RWPE2 (cell line): ENCODE data around the gene ZFAND4.

ENCODE experiments used
- ATAC-seq: fragments of 200-7000 bp; cut with Tn5 transposase; 3 replicates; pipeline ENCODE4 v1.9.1; 2021; ENCODE audit warnings: low read depth
- DNase-seq: peaks from one replicate; pipeline ENCODE4 v3.0.0-alpha.2; 2020; ENCODE audit warnings: low spot score
- H3K27ac ChIP-seq: fragments of 450-650 bp; 2 replicates; pipeline ENCODE4 v1.5.1; 2017; ENCODE audit warnings: mild to moderate bottlenecking; ENCODE audit not compliant: poor library complexity, severe bottlenecking
- H3K27me3 ChIP-seq: fragments of 250-450 bp; sonication (Bioruptor Pico); 2 replicates; pipeline ENCODE4 v1.5.1; 2021; ENCODE audit warnings: mild to moderate bottlenecking, moderate library complexity; ENCODE audit not compliant: insufficient read depth, poor library complexity, severe bottlenecking
- H3K36me3 ChIP-seq: fragments of 250-450 bp; sonication (Bioruptor Pico); 2 replicates; pipeline ENCODE4 v1.5.1; 2020; ENCODE audit warnings: low read depth, mild to moderate bottlenecking, moderate library complexity
- H3K4me1 ChIP-seq: fragments of 250-450 bp; sonication (Bioruptor Pico); 2 replicates; pipeline ENCODE4 v1.5.1; 2021; ENCODE audit warnings: mild to moderate bottlenecking, moderate library complexity; ENCODE audit not compliant: insufficient read depth, poor library complexity, severe bottlenecking
- H3K4me3 ChIP-seq: fragments of 250-450 bp; sonication (Bioruptor Pico); 2 replicates; pipeline ENCODE4 v1.5.1; 2021; ENCODE audit warnings: mild to moderate bottlenecking, moderate library complexity; ENCODE audit not compliant: severe bottlenecking
- H3K9me3 ChIP-seq: fragments of 250-450 bp; sonication (Bioruptor Pico); 2 replicates; pipeline ENCODE4 v1.5.1; 2021; ENCODE audit warnings: mild to moderate bottlenecking, moderate library complexity; ENCODE audit not compliant: severe bottlenecking
- TF ChIP-seq, protein P1 (sequence below): fragments of 450-650 bp; IDR thresholded peaks from one replicate; pipeline ENCODE4 v1.5.1; 2017; ENCODE audit warnings: mild to moderate bottlenecking, moderate library complexity; ENCODE audit not compliant: poor library complexity, severe bottlenecking

The ZFAND4 gene

GRCh38 chr10:45581582-45582385, 90.8 kb downstream of the ZFAND4 start:
- no peaks in the 10 kb centered on the region for H3K9me3 ChIP-seq
- H3K36me3 ChIP-seq, result no peaks in the 10 kb centered on the region
- H3K4me1 ChIP-seq, result no peaks in the 10 kb centered on the region
- no peak overlapping the region for H3K27ac ChIP-seq
- TF ChIP-seq, protein P1, sequence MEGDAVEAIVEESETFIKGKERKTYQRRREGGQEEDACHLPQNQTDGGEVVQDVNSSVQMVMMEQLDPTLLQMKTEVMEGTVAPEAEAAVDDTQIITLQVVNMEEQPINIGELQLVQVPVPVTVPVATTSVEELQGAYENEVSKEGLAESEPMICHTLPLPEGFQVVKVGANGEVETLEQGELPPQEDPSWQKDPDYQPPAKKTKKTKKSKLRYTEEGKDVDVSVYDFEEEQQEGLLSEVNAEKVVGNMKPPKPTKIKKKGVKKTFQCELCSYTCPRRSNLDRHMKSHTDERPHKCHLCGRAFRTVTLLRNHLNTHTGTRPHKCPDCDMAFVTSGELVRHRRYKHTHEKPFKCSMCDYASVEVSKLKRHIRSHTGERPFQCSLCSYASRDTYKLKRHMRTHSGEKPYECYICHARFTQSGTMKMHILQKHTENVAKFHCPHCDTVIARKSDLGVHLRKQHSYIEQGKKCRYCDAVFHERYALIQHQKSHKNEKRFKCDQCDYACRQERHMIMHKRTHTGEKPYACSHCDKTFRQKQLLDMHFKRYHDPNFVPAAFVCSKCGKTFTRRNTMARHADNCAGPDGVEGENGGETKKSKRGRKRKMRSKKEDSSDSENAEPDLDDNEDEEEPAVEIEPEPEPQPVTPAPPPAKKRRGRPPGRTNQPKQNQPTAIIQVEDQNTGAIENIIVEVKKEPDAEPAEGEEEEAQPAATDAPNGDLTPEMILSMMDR, result no peak
- no peak overlapping the region for H3K4me3 ChIP-seq
- ATAC-seq, result no peak
- no peak for DNase-seq
- H3K27me3 ChIP-seq, result no peaks in the 10 kb centered on the region

DNA sequence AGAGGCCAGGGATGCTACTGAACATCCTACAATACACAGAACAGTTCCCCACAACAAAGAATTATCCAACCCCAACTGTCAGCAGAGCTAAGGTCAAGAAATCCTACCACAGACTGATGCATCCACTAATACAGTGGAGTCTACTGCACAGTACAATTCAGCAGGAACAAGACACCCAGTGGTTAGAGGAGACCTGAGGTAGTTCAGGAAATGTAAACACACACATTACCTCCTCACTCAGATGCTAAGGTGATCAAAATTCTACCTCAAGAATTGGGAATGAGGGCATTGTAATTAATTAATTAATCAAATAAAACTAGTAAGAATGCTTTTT, 91.4 kb downstream of the ZFAND4 start:
- Histone ChIP-seq H3K9me3 (no peaks in the 10 kb centered on the region), H3K4me3 (no peak overlapping the region), H3K27ac (no peak overlapping the region), H3K36me3 (no peaks in the 10 kb centered on the region), H3K27me3 (no peaks in the 10 kb centered on the region), H3K4me1 (no peaks in the 10 kb centered on the region)
- TF ChIP-seq, protein P1, result no peak
- DNase-seq, result no peak
- 0 out of 3 replicates have a peak, but pooled peaks have one; percentile 10 for ATAC-seq

DNA sequence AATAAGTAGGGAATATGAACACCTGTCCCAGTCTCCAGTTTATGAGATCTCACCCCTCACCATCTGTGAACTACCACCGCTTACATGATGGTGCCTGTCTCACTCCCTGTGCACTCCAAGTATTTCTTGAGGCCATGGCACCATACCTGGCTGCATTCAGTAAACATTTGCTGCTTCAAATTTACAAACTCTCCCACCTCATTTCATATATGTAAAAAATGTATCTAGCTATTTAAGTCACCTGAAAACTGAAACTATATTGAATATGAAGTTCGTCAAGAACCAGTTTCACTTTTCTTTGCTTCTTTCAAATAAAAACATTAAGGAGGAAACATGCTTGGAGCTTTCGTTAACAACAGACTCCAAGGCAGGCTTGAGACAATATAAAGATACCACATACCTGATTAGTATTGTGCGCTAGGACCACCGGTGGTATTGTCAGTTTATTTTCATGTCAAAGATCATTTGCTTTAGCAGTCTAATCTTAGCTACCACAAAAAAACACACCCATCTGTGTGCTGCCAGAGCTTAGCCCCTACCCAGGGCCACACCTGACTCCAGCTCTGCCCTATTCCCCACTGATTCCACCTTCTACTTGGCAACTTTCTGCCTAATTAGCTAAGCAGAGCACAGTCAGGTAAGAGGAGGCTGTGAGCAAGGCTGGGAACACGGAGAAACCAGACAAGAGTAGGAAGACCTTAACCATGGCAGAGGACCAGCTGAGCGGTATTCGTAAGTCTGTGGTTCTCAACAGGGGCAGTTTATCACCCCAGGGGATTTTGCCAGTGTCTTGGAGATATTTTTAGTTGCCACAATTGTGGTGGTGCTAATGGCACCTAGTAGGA, 92.0 kb downstream of the ZFAND4 start:
- H3K27ac ChIP-seq, result no peak overlapping the region
- TF ChIP-seq, protein P1, result no peak

GRCh38 chr10:45578384-45578971, 94.1 kb downstream of the ZFAND4 start:
- no peaks in the 10 kb centered on the region for H3K9me3 ChIP-seq
- ATAC-seq (no peak), DNase-seq (no peak)
- H3K36me3 ChIP-seq, result no peaks in the 10 kb centered on the region
- H3K27ac ChIP-seq, result no peak overlapping the region
- TF ChIP-seq, protein P1, result no peak
- no peaks in the 10 kb centered on the region for H3K27me3 ChIP-seq
- no peak overlapping the region for H3K4me3 ChIP-seq
- H3K4me1 ChIP-seq, result no peaks in the 10 kb centered on the region

More for the DNA sequence above, 92.0 kb downstream of the ZFAND4 start:
- H3K4me3 ChIP-seq, result no peak overlapping the region
- ATAC-seq (0 out of 3 replicates have a peak, but pooled peaks have one; percentile 17), DNase-seq (no peak)
- H3K36me3 ChIP-seq, result no peaks in the 10 kb centered on the region
- no peaks in the 10 kb centered on the region for H3K4me1 ChIP-seq
- no peaks in the 10 kb centered on the region for H3K27me3 ChIP-seq
- H3K9me3 ChIP-seq, result no peaks in the 10 kb centered on the region
